GM21737 (cell line): ENCODE measurements around the gene BRINP1.

ENCODE experiments used
- ATAC-seq: cut with Tn5 transposase; IDR thresholded peaks from one replicate; pipeline ENCODE4 v1.9.1; 2021; ENCODE audit warnings: mild to moderate bottlenecking, moderate library complexity; ENCODE audit not compliant: unreplicated experiment

BRINP1 gene

GRCh38 chr9:119343059-119343990, 25.9 kb downstream of the BRINP1 start:
- ATAC-seq, result no peak

DNA sequence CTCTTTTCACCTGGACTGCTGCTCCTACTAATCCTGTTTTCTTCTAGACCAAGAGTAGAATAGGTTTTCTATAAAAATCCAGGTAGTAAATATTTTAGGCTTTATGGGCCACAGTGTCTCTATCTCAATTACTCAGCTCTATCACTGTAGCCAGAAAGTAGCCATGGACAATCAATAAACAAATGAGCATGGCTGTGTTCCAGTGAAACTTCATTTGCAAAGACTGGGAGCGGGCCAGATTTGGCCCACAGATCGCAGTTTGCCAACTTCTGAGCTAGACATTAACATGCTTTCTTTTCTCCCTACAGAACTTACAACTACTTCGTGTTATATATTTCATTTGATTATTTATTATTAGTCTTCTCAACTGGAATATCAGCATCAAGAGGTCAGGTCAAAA, 30.2 kb downstream of the BRINP1 start:
- ATAC-seq, result no peak

- ATAC-seq, result no peak
Measured at GRCh38 chr9:119337573-119337972, 31.7 kb downstream of the BRINP1 start.

- ATAC-seq, result no peak
Measured at GRCh38 chr9:119334745-119335144, 34.5 kb downstream of the BRINP1 start.

DNA sequence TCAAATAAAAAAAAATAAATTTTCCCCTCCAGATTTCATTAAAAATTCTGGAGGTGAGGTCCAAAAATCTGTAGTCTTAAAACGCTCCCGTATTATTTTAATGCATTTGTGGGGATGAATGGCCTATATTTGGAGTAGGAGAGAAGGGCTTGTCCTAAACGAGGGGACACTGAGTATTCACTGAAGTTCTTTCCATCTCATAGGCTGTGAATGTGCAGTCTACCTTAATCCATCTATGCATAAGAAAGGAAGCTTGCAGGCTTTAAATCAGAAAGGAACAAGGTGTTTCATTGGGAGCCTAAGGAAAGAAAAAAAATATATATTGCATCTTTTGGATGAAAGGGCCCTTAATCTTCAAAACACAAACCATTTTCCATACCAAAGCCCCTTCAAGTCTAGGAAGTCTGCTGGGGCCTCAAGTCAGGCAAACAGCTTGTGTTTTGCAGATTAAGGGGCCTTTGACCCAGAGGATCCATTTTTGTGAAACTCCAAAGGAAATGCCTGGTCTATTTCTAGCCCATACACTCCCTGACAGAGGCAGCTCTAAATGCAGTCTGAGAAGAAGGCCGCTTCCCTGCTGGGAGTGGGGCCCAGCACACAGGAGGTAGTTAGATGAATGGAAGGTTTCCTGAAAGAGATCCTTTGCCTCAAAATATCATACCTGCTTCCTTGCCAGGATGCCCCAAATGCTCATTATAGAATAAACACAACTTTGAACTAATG, 35.6 kb downstream of the BRINP1 start:
- ATAC-seq, result no peak

- no peak for ATAC-seq
Measured at GRCh38 chr9:119332522-119332921, 36.7 kb downstream of the BRINP1 start.

DNA sequence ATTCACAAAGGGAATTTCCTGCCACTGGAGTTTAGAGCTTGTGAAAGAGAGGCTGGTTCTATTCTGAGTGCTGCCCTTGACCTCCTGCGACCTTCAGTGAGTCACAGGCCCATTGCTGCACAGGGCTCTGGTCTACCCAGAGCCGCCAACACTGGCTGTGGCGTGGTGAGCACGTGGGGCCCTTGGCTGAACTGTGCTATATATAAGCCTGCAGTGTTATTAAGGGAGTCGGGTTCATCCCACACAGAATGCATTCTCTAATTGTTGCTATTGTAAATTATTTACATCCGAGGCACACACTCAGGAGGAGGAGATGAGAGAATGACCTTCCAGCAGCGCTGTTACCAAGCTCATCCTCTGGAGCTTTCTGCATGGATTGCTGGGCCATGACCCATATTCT, 47.1 kb downstream of the BRINP1 start:
- no peak for ATAC-seq

- ATAC-seq, result no peak
Measured at GRCh38 chr9:119318371-119318770, 50.9 kb downstream of the BRINP1 start.

DNA sequence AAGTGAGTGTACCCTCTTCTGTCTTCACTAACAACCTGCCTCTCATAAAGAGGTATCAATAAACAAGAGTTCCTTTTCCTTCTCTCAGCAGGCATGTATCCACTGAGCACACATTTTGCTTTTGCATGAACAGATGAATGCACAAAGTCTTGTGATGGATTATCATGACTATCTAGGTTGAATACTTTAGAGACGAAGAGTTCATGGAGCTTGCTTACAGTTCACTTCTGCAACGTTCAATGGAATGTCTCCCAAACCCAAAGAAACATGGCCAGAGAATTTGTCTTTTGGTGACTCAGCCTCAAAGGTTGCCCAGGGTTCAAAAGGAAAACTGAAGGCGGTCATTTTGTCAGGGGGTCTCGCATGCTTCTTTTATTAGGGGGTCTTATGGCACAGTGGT, 55.4 kb downstream of the BRINP1 start:
- ATAC-seq, result no peak

GRCh38 chr9:119310741-119311140, 58.5 kb downstream of the BRINP1 start:
- ATAC-seq, result no peak

- no peak for ATAC-seq
Measured at GRCh38 chr9:119307471-119307870, 61.8 kb downstream of the BRINP1 start.

DNA sequence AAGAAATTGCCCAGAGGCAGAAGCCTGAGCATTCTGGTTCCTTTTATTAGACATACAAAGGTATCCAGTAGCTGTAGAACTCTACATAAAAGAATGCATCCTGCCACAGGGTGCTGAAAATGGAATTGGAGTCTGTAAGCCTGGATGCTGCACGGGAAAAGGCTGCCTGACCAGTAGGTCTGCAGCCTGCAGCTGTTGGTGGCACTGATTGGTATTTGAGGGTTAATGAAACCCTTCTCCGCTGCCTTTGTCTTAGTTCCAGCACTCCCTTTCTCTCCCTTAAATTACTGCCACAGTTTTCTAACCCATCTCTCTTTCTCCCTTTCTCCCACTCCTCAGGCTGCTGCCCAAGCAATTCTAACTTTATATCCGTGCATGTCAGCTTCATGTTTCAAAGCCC, 64.7 kb downstream of the BRINP1 start:
- no peak for ATAC-seq

- ATAC-seq, result no peak
Measured at GRCh38 chr9:119302988-119303698, 66.1 kb downstream of the BRINP1 start.

GRCh38 chr9:119298076-119298853, 71.0 kb downstream of the BRINP1 start:
- peak; percentile 77 for ATAC-seq

DNA sequence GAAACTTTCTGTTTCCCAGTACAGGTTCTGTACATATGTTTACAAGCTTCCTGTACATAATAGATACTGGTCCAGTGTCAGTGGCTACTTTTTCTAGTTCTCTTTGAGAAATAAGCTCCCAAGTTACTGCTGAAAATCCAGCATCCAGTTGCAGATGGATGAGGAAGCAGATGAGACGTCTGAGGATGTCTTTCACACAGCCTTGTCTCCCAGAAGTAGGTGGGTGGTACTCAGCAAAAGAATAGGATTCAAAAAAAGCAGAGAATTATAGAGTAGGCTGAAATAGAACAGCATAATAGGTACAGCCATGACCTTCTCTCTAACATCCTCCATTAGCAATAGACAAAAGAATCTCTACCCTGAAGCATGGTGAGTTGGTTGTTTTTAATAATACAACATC, 77.7 kb downstream of the BRINP1 start:
- ATAC-seq, result no peak

DNA sequence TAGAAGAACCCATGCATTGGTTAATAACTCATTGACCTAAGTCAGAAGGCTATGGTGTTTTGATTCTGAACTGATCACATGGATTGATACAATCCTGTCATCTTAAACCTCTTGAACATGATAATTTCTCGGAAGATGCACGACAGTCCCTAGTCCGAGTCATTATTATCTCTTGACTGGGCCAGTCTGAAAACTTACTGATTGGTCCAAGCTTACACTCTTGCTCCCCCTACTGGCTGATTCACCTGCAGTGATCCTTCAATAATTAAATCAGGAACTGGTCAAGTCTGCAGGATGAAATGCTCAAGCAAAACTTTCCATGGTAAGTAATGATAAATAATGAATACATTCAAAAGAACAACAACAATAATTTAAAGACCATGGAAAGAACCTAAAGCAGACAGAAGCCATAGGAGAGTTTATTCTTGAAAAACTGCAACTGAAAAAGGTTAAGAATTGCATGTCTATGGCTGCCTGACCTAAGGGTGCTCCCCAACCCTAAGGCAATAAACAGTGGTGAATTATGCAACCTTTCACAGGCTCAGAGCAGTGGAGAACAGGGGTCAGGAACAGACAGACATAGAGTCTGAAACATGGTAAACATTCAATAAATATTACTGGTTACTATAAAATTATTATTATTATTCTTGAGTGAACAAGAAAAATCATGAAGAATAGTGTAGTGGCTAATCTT, 79.3 kb downstream of the BRINP1 start:
- no peak for ATAC-seq

DNA sequence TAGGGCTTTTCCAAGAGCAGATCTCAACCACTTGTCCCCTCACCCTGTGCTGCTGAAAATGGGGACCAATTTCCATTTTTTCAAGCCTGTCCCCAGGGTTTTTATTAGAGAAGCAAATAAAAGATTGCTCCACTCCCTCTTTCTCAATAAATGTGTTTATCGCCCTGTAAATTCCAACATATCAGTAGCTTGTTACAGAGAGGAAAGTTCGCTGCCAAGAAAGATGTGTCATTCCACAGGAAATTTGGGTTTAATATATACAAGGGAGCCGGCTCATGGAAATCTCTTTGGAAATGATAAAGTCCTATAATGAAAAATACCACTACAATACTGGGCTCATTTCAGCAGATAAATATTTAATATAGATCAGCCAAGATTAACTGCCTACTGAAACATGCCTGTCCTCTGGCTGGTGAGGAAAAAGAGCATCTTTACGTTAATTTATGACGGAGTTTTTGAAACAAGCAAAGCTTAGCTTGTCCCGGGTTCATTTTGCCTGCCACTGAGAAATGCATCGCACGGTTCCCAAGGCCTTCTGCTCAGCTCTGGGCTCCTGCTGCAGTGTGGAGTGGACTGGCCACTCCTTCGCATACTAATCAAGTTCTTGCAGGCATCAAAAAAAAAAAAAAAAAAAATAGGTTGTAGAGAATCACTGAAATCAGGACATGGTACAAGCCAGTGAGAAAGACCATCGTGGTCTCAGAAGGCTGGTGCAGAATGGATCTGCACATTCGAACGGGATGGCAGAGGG, 84.5 kb downstream of the BRINP1 start:
- no peak for ATAC-seq

DNA sequence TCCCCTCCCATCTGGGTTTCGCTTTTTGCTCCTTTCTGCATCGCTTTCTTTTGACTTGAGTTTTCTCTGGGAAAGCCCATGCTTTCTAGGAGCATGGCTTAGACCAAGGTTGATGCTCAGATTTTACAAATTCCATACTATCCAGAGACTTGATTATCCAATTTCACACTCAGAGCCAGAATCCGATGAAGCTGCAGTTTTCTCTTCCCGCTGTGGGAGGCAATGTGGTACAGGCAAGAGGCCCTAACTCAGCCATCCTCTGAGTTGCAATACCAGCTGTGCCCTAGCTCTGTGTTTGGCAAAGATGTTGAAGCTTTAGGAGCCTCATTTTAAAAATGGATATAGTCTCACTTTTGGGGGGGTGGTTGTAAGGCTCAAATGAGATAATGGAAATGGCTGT, 85.1 kb downstream of the BRINP1 start:
- no peak for ATAC-seq

DNA sequence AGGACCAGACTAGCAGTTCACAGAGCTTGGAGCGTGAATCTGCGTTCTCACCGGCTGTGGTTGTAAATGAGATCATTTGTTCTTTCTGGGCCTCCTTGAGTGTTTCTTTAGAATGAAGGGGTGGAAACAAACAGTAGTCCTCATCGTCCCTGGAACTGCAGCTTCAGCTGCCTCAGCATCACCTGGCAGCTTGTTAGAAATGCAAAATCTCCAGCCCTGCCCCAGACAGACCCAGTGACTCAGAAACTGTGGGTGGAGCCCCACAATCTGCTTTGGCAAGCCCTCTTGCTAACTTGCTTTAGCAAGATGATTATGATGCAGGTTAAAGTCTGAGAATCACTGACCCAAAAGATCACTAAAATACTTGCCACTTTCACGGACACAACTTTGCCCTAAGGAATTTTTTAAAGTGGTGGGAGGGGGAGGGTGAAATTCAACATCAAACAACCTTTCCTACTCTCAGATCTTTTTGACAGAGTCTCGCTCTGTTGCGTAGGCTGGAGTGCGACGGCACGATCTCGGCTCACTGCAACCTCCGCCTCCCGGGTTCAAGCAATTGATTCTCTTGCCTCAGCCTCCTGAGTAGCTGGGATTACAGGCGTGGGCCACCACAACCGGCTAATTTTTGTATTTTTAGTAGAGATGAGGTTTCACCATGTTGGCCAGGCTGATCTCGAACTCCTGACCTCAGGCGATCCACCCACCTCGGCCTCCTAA, 86.0 kb downstream of the BRINP1 start:
- ATAC-seq, result no peak
